Stimulated activated CD4-positive, alpha-beta T cell treated with anti-CD3 and anti-CD28 coated beads, Interleukin-1b, Interleukin-23, amount 100 ng/mL, for 1 hour (primary cell): ENCODE results near the gene PRKCH.
"Not testable (repeated sequence)": the region's sequence is repeated elsewhere in the genome, so short reads cannot be mapped to it uniquely, and the experiment has no call there.

Experiments
- DNase-seq, 2 donors: peaks; one replicate each; pipeline ENCODE4 v3.0.0-alpha.2; 2020; ENCODE audit warnings: low read depth in 2 of 2

Gene PRKCH

DNA sequence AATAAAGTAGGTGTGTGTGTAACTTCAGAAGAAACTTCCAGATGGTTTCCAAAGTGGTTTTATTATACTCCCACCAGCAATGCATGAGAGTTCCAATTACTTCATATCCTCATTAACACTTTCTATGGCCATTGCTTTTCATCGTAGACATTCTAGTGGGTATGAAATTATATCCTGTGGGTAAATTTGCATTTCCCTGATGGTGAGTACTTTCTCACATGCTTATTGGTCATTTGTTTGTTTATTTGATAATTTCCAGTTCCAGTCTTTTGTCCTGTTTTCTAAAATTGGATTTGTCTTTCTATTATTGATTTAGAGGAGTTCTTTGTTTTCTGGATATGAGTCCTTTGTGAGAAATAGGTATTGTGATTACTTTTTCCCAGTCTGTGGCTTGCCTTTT, 70.9 kb downstream of the PRKCH start:
- DNase-seq = no peak

GRCh38 chr14:61394542-61394941, 73.2 kb downstream of the PRKCH start:
- no peak for DNase-seq

DNA sequence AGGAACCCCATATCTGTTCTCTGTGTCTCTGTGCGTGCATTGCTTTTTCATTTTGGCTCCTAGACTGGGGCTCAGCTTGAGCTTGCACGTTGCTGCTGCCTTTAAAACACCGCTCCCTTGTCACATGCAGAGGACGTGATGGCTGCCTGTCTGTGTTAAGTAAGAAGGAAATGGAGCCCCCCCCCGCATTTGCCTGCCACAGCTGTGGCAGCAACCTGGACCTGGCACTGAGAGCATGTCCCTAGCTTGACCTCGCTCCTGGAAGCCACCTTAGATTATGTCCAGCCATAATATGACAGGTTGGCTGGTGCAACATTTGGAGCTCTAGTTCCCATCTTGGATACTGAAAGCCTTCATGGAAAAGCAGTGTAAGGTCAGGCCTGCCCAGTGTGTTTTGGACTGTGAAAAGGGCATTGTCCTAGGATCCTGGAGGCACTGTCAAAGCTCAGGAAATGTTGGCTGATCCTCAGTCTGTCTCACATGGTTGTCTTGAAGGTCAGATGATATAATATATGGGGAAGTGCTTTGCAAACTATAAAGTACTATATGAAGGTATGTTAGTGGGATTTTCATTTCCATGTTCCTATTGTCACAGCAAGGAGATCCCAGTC, 73.8 kb downstream of the PRKCH start:
- DNase-seq = no peak

- DNase-seq = no peak
These were observed 74.9 kb downstream of the PRKCH start for GRCh38 chr14:61396279-61396678.

- DNase-seq = no peak
These were observed 75.3 kb downstream of the PRKCH start for GRCh38 chr14:61396694-61397093.

GRCh38 chr14:61397615-61398014, 76.2 kb downstream of the PRKCH start:
- DNase-seq = no peak

- DNase-seq = no peak
These were observed 76.8 kb downstream of the PRKCH start for GRCh38 chr14:61398221-61398620.

- no peak for DNase-seq
These were observed 78.0 kb downstream of the PRKCH start for GRCh38 chr14:61399365-61399764.

DNA sequence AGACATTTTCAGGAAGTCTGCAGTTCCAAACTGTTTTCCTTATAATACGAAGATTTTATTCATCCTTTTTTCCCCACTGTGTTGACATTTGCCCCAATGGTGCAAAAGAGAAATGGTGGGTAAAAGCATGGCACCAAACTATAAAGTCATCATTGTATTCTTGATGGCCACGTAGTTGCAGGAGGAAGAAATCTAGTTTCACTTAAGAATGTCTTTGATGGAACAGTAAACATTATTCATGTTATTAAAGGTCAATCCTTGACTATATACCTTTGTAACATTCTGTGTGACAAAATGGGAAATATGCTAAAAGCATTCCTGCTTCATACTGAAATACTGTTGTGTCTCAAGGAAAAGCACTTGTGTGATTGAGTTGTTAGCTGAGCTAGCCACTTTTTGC, 80.1 kb downstream of the PRKCH start:
- DNase-seq = no peak

- no peak for DNase-seq
These were observed 82.0 kb downstream of the PRKCH start for GRCh38 chr14:61403411-61403810.

- no peak for DNase-seq
These were observed 83.3 kb downstream of the PRKCH start for GRCh38 chr14:61404637-61405036.

DNA sequence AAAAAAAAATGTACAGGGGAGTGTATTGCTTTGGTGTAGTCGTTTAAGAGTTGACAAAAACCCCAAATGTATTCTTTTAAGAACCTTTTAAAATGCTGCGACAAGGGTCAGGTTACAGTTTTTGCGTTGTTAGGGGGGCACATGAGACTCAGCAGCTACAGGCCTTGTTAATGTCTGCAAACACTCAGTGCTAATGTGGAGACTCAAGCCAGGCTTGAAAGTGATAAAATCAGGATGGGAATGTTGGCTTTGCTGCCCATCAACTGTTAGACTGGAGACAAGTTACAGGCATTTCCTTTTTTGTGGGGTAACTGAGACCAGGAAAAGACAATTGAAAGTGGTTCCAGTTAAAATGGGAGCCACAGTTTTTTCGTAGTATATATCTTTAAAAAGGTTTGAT, 84.8 kb downstream of the PRKCH start:
- DNase-seq = no peak

GRCh38 chr14:61406675-61407074, 85.3 kb downstream of the PRKCH start:
- no peak for DNase-seq

DNA sequence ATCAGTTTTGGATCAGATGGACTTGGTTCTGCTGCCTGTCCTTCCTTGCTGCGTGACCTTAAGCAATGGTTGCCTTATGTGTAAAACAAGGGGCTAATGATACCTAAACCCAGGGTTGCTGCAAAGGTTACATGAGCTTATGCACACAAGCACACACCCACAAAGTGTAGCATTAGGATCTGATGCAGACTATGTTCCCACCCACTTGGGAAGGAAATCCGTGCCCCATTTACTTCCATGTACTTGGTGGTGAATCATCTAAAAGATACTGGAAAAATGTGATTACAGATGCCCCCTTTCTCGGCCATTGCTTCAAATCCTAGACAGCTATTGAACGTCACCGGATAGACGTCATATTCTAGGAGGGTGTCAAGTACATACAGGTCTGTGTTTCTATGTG, 87.1 kb downstream of the PRKCH start:
- no peak for DNase-seq

- no peak for DNase-seq
These were observed 88.4 kb downstream of the PRKCH start for GRCh38 chr14:61409782-61410181.

DNA sequence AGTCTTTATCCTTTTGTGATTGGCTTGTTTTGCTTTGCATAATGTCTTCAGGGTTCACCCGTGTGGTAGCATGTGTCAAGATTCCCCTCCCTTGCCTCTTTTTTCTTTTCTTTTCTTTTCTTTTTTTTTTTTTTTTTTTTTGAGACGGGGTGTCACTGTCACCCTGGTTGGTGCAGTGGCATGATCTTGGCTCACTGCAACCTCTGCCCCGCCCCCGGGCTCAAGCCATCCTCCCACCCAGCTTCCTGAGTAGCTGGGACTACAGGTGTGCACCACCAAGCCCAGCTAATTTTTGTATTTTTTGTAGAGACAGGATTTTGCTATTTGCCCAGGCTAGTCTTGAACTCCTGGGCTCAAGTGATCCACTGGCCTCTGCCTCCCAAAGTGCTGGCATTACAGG, 94.6 kb downstream of the PRKCH start:
- DNase-seq = not testable (repeated sequence)

DNA sequence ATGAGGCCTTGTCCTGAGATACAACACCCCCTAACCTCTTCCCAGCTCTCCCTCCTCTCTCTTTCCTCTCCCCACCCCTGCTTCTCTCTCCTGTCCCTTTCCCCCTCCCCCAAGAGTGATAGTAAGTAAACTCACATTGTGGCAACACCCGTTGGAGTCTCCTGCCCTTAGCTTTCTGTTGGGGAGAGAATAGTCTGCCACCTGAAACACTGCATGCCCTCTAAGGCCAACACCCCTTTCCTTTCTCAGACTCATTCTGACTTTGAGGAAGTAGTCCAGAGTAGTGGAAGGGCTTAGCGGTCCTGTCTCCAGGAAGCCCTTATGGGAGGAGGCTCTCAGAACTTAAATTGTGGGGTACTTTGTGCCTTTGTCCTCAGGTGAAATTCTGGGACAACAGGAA, 95.2 kb downstream of the PRKCH start:
- DNase-seq = no peak

DNA sequence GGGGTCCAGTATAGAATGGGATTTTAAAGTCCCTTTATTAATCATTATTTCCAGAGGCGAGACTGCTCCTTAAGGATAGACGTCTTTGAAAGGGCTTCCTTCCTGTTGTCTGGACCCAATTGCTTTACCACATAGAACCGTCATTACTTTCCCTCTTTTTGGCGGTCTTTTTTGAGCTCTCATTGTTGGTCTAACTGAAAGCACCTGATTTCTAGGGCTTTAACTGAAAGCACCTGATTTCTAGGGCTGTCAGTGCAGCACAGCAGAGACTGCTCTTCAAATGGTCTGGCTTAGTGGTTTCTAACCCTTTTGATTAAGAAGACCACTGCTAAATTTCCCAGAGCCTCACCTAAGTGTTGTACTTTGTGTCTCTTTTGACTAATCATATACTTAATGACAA, 95.8 kb downstream of the PRKCH start:
- DNase-seq = no peak

DNA sequence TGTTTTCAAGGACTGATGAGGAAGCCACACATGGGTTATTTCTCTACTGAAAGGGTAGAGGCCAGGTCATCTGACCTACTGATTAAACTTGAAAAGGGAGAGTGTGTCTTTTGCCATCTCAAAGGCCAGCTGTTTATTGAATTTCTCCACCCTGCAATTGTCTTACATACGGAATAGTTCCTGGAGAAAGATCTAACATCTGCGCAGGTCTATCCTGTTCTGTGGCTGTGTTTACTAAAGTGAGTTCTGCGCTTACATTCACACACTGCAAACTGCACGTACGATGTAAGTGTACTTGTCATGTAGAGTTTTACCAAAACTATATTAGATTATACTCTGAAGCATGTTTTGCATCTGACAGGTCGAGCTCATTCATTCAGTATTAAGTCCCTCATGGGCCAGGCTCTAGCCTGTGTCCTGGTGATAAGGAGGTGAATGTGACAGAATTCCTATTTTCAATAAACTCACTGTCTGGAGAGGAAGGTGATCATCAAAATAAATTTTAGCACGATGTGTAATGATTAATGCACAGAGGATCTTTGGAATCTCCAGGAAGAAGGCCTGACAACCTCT, 96.6 kb downstream of the PRKCH start:
- DNase-seq = no peak

DNA sequence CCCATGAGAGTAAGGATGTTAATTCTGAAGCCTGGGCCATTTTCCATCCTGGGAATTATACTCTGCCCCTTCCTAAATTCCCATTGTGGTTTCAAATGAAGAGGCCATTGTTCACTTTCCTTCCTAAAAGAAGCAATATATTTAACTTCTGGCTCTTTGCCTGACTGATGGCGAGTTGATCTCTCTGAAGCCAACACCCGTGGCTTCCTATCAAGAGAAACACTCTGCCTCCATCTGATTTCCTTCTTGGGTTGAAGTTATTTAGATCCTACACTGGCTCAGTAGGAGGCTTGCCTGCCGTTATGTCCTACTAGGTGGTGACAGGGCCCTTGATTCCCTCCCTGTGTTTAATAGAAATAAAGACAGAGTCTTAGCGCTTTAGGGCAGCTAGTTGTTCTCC, 97.4 kb downstream of the PRKCH start:
- no peak for DNase-seq

DNA sequence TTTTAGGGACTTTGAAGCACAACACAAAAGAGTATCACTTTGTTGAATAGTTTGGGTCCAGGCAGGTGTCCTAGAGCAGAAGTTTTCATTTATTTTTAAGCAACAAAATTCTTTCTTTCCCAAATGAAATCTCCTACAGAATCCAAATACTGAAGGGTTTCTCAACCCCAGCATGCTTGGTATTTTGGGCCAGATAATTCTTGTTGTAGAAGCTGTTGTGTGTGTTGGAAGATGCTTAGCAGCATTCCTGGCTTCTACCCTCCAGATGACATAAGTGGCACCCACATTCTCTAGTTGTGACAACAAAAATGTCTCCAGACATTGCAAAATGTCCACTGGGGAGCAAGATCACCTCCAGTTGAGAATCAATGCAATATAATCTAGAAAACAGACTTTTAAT, 97.8 kb downstream of the PRKCH start:
- DNase-seq = no peak

GRCh38 chr14:61420326-61420725, 98.9 kb downstream of the PRKCH start:
- DNase-seq = no peak

GRCh38 chr14:61421212-61421923, 100.0 kb downstream of the PRKCH start:
- no peak for DNase-seq

GRCh38 chr14:61426048-61426447, 104.7 kb downstream of the PRKCH start:
- DNase-seq = no peak
